GM19397 (cell line): ENCODE data around the gene SAMD10.
"Not testable (repeated sequence)": the region's sequence is repeated elsewhere in the genome, so short reads cannot be mapped to it uniquely, and the experiment has no call there.

Experiments
- ATAC-seq: cut with Tn5 transposase; IDR thresholded peaks from one replicate; pipeline ENCODE4 v1.9.1; 2021; ENCODE audit warnings: mild to moderate bottlenecking, moderate library complexity; ENCODE audit not compliant: unreplicated experiment

The SAMD10 gene

DNA sequence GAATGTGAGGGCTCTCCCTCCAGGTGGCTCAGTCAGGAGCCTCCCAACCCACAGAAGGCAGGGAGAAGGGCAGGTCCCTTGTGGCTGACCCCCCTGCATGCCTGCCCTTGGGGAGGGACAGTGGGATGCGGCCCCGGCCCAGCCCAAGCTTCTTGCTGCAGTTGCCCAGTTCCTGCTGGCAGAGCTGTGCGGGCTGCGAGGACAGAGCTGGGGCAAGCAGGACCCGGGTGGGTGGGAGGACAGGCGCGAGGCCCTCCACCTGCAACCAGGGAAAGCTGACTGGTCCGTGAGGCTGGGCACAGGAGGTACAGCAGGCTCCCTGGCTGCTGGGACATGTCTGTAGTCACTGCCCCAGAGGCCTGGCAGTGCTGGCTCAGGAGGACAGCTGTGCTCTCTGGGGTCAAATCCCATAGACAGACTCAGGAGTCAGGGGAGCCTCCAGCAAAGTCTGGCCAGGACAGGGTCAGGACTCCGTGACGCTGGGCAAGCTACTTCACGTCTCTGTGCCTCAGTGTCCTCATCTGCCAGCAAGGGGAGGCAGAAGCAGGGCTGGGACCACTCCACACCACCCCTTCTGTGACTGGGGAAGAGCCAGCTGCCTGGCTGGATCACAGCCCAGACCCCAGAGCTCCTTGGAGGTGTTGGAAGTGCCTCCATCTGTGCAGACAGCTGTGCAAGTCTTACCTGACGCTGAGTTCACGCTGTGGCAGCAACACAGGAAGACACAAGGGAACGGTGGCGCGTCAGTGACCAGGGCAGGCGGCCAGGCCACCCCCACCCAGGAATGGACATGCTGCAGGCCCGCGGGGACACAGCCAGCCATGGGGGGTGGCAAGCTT, 36.3 kb downstream of the SAMD10 start:
- no peak for ATAC-seq

DNA sequence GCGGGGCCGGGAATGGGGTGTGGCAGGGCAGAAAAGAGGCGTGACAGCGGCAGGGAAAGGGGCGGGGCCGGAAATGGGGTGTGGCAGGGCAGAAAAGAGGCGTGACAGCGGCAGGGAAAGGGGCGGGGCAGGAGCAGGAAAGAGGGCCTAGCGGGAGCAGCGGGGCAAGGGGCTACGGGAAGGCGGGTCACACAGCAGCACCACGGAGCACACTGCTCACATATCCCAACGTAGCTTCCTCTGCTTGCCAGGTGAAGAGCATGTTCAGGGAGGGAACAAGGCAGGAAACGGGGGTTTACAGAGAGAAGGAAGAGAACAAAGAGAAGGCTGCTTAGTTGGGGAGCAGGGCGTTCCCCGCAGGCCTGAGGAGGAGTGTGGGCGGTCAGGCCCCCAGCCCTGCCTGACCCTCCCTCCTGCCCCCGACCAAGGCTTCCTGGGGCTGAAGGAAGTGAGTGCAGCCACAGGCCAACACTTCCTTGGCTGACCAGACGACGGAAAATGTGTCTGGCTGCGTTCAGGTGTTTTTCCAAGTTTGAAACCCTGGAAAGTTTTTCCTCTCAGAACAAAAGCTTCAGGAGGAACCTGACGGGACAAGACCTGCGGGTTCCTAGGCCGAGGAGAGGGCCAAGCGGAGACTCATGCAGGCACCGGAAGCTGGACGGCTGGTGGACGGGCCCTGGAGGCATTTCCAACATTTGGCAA, 37.0 kb downstream of the SAMD10 start:
- no peak for ATAC-seq

DNA sequence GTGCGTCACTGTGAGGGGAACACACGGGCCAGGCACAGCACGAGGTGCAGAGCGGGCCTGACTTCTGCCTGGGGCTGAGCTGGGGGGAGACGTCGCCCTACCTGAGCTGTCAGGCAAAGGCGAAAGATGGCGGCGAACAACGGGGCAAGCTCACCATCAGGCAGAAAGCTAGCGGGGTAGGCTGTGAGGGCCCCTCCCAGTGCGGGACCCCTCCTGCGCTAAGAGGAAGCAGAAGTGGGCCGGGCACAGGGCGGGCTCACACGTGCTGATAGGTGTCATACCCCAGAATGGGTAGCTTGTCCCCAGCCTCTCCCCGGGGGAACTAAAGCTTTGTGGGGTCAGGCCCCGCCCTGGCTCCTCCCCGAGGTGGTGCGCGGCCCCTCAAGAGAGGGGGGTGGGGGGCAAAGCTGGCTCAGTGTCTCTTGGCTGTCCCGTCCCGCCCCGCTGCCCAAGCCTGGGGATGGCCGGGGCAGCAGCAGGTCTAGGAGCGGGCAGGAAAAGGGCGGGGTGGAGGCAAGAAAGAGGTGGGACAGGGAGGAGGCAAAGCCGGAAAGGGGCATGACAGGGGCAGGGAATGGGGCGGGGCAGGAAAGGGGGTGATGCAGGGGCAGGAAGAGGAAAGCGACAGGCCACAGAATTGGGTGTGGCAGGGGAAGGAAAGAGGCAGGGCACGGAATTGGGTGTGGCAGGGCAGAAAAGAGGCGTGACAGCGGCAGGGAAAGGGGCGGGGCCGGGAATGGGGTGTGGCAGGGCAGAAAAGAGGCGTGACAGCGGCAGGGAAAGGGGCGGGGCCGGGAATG, 38.0 kb downstream of the SAMD10 start:
- ATAC-seq: no peak

DNA sequence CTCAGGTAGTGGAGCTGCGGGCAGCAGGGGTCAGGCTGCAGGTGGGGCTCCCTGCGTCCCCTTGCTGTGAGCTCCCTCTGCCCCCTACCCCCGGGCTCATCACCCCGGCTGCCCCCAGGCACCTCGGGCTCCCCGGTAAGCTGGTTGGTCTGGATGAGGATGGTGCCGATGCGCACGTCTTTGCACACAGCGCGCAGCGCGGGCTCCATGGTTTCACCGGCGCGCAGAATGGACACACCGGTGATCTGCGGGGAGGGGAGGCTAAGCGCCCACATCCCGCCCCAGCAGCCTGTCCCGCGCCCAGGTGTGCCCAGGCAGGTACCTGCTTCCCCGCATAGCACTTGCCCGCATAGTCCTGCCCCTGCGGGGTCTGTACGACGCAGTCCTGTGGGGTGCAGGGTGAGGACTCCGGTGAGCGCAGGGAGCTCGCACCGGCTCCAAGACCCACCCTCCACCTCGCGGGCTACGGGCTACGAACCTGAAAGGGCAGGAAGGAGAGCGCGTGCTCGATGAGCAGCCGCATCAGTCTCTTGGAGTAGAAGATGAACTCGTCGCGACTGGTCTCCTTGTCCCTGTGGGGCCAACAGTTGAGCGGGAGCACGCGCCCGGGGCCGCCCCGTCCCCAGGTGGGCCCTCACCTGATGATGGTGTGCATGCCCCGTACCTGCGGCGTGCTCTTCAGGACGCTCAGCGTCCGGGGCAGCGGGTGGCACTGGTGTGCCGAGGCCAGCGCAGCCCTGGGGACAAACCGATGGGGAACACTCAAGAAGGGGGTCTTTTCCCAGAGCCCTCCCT, 38.8 kb downstream of the SAMD10 start:
- ATAC-seq: no peak

DNA sequence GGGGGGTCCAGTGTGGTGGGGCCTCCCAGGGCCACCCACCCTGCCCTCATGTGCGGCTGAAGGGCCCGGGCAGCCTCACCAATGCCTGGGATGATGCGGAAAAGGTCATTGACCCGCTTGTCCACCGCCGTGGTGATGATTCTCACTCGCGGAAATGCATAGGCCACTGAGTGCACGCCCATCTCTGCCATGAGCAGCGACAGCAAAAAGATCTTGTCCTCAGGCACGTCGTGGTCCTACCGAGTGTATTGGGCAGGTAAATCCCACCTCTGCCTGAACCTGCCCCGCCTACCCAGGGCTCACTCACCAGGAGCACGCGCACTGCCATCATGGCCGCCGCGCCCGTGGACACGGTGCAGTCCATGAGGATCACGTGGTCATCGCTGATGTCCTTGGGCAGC, 39.4 kb downstream of the SAMD10 start:
- no peak for ATAC-seq

DNA sequence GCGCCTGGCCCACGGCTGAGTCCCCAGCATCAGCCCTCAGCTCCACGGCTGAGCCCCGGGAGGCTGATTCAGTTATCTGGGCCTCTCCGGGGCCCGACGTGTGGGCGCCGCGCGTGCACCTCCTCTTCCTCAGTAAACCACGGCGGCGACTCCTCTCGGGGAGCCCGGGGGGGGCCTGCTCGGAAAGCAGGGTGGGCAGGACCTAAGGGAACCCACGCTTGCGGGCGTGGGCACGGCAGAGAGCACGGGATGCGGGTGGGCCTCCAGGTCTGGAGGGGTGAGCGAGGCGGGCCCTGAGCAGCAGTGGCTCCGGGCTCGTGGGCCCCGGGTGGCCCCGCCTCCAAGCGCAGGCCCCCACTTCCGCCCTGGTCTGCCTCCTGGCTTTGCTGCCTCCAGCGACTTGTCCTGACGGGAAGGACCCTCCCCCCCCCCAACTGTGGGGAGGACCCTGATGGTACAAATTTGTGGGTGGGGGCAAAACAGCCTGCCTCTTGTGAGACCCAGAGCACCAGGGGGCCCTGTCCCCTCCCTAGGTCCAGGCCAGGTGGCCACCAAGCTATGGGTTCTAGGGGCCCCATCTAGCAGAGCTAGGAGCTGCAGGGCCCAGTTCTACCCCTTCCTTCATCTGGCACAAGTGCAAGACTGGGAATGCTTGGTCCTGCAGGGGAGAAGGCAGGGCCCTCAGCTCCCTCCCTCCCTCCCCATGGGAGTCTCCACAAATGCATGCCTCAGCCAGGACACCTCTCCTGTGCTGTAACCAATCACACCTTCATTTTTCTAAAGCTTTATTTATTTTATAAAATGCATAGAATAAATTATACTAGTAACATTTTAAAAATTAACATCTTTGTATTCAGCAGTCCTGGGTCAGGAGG, 40.1 kb downstream of the SAMD10 start:
- ATAC-seq: no peak

DNA sequence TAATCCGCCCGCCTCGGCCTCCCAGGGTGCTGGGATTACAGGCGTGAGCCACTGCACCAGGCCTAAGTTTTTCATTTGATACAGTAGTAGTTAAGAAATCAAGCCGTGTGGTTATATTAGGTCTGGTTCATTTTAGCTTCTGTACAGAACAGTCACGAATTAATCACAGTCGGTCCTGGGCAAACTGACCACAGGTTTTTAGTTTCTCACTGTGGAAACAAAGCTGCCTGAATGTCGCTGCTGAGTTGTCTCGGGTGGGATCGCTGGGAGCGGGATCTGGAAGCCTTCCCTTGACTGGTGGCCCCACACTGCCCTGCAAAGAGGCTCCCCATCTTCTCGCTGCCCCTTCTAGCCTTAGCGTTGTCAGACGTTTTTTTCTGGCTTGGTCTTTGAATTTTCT, 41.8 kb downstream of the SAMD10 start:
- no peak for ATAC-seq

DNA sequence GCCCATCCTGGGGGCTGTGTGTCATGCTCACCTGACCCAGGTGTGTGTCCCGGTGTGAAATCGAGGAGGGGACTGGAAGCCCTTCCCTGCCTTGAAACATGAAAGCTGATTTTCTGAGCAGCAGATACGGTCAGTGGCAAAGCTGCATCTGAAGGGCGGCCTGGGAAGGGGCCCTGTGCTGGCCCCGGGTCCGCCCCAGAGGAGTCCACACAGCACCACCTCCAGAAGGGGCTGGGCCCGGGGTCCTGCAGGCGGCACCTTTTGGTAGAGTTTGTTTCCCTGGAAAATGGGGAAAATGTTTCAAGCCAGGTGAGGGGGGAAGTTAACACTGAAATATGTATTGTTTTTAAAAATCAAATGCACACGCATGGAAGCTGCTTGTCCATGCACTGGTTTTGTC, 44.0 kb downstream of the SAMD10 start:
- no peak for ATAC-seq

DNA sequence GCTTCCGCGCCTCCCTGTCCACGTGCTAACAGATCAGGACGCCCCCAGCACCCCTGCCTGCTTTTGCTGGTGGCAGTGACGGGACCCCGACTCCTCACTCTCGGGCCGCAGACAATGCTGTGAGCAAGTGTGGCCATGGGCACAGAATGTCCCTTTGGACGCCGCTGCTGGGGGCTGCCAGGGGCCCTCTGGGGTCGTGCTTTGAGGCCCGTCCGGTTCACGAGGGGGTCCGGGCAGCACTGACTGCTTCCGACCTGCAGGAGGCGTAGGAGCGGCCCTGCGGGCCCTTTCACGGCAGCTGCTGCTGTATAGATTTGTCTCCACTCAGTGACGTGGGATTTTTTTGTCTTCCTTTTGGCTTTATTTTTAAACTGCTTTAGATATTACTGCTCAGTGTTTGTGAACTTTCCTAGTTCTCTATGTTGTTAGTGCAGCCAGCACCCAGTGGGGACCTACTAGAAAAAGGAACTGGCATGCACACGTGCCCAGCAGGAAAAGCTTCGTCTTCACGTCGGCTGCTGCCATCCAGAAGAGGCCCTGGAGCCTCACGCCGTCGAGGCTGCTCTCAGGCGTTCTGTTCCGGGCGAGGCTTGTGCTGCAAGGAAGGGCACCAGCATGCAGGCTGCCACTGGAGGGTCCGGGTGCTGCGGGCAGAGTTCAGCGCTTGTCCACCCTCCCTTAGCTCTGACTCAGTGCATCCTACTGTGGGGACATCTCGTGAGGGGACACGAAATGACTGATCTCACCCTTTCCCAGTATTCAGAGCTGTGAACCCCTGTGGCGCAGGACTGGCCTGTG, 45.0 kb downstream of the SAMD10 start:
- ATAC-seq: no peak

DNA sequence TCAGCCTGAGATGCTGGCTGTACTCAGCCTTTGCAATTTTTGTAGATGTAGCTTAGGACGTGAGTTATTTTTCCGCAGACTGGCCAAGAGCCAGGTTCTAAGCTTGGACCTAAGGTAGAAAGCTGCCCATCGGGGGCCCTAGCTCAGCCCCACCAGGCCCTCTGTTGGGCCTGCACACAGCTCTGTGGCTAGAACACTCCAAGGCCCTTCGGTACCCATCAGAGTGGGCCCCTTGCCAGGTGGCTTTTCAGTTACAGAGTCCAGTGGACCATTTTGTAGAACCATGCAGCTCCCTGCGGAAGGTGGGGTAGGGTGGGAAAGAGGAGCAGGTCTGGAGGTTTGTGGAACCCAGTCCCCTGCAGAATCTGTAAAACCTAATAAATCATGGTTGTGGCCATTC, 45.8 kb downstream of the SAMD10 start:
- no peak for ATAC-seq

DNA sequence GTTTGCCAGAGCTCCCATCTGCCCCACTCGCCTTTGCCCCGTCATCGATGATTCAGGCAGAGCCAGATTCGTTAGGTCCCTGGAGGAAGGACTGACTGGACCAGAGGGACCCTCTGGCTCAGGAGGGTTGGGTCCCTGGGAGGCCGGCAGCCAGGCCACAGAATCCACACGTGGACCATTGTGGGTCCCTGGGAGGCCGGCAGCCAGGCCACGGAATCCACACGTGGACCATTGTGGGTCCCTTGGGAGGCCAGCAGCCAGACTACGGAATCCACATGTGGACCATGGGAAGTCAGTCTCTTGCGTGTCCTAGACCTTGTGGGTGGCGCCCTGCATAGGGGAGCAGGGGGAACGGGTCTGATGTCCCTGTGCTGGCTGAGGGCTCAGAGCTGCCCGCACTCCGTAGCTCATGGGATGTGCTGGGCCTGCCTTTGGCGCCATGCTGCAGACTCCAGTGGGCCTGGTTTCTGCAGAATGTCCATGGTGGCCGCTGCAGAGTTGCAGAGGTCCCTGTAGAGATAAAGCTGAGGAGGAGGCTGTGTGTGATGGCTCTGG, 46.8 kb downstream of the SAMD10 start:
- ATAC-seq: no peak

DNA sequence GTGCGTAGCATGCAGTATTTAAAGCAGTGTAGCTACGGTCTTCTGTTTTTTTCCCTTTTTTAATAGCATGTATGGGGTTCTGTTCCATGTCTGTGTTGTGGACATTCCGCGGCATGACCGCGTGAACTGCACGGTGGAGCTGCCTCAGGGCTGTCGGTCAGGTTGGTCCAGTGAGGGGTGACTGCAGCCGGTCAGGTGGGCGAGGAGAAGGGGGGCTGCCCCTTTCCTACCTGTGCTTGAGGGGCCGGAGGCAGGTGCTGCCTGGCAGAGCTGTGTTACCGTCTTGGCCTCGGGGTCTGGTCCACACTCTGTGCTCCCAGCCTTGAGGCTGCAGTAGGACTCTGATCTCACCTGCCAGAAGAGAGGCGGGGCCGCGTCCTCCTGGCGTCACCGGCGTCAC, 47.7 kb downstream of the SAMD10 start:
- ATAC-seq: no peak

DNA sequence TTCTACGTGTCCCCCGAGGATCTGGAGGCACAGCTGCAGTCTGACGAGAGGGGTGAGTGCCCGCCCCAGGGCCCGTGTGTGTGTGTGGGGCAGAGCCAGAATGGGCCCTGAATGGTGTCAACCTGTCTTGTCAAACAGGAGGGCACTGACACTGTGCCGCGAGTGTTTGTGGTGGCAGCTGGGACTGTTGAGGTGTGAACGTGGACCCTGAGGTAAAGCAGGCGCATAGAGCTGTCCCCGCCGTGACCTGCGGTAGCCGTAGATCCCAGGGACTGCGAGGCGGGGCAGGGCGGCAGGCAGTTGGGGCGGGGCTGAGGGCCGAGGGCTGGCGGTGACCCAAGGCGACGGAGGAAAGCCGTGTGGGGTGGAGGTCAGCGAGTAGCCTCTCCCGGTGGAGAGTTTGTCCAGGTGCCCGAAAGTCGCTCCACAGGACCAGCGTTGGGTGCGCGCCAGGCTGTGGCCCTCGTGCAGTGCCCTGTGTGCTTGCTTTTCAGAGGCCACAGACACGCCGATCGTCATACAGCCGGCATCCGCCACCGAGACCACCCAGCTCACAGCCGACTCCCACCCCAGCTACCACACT, 48.4 kb downstream of the SAMD10 start:
- ATAC-seq: no peak

DNA sequence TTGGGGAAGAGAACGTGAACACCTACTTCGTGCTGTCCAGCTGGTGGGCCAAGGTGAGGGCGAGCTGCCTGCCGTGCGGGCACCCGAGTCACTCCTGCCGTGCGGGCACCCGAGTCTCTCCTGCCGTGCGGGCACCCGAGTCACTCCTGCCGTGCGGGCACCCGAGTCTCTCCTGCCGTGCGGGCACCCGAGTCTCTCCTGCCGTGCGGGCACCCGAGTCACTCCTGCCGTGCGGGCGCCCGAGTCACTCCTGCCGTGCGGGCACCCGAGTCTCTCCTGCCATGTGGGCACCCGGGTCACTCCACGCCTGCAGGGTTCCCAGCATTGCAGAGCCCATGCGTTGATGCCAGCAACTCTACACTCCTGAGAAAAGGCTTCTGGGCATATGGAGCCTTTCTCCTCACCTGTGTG, 50.0 kb downstream of the SAMD10 start:
- ATAC-seq: not testable (repeated sequence)

DNA sequence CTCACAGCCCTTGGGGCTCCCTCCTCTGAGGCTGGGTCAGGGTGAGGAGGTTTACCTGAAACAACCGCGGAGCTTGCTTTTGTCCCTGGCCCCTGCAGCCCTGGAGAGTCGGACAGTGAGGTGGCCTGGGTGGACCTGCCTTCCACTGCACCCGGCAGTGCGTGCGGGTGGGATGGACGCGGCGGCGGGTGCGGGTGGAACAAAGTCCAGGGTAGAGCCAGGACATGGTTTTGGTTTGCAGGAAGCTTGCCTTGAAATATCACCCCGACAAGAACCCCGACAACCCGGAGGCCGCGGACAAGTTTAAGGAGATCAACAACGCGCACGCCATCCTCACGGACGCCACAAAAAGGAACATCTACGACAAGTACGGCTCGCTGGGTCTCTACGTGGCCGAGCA, 50.4 kb downstream of the SAMD10 start:
- ATAC-seq: no peak

DNA sequence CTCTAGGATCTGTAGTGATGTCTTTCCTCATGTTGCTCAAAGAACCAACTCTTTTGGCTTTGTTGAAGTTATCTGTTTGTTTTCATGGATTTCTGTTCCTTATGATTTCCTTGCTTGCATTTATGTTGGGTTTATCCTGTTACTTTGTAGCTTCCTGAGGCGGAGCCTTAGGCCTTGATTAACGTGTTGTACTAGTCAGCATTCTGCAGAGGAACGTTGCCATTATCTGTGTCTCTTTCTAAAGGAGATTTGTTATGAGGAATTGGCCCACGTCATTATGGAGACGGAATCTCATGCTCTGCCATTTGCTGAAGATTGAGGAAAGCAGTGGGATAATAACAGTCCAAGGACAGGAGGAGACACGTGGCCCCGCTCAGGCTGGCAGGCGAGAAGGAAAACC, 53.1 kb downstream of the SAMD10 start:
- no peak for ATAC-seq

DNA sequence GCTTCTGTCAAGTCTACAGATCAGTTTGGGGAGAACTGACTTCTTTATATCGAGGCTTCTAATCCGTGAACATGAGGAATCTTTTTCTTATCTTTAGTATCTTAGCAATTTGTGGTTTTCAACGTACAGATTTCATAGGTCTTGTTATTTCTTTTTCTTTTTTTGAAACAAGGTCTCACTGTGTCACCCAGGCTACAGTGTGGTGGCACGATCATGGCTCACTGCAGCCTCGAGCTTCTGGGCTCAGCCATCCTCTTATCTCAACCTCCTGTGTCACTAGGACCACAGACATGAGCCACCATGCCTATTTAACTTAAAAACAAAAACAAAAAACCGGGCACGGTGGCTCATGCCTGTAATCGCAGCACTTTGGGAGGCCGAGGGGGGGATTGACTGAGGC, 55.2 kb downstream of the SAMD10 start:
- no peak for ATAC-seq
